Measurements from ENCODE around the gene CSK.
"Not testable (repeated sequence)": the region's sequence is repeated elsewhere in the genome, so short reads cannot be mapped to it uniquely, and the experiment has no call there.

Gene CSK

GRCh38 chr15:74783808-74784175, 1.9 kb downstream of the CSK start:
- no peak for DNase-seq (ENCODE audit: low read depth)
- TF ChIP-seq, protein P1, sequence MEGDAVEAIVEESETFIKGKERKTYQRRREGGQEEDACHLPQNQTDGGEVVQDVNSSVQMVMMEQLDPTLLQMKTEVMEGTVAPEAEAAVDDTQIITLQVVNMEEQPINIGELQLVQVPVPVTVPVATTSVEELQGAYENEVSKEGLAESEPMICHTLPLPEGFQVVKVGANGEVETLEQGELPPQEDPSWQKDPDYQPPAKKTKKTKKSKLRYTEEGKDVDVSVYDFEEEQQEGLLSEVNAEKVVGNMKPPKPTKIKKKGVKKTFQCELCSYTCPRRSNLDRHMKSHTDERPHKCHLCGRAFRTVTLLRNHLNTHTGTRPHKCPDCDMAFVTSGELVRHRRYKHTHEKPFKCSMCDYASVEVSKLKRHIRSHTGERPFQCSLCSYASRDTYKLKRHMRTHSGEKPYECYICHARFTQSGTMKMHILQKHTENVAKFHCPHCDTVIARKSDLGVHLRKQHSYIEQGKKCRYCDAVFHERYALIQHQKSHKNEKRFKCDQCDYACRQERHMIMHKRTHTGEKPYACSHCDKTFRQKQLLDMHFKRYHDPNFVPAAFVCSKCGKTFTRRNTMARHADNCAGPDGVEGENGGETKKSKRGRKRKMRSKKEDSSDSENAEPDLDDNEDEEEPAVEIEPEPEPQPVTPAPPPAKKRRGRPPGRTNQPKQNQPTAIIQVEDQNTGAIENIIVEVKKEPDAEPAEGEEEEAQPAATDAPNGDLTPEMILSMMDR (IDR thresholded peaks at IDR 0.05; ENCODE audit: control insufficient read depth, extremely low read depth, insufficient read depth): no peak
- peak overlapping the region; percentile 79 for H3K4me3 ChIP-seq (ENCODE audit: low read depth, low read length)

- TF ChIP-seq, protein P1 (IDR thresholded peaks at IDR 0.05; ENCODE audit: control insufficient read depth, extremely low read depth, insufficient read depth): no peak
- no peak overlapping the region for H3K4me3 ChIP-seq (ENCODE audit: low read depth, low read length)
- no peak for DNase-seq (ENCODE audit: low read depth)
Observed at GRCh38 chr15:74784426-74785193, 2.7 kb downstream of the CSK start.

- no peak overlapping the region for H3K4me3 ChIP-seq (ENCODE audit: low read depth, low read length)
- no peak for DNase-seq (ENCODE audit: low read depth)
- TF ChIP-seq, protein P1 (IDR thresholded peaks at IDR 0.05; ENCODE audit: control insufficient read depth, extremely low read depth, insufficient read depth): no peak
Observed at GRCh38 chr15:74785194-74786032, 3.5 kb downstream of the CSK start.

GRCh38 chr15:74786081-74786480, 4.2 kb downstream of the CSK start:
- not testable (repeated sequence) for H3K4me3 ChIP-seq (ENCODE audit: low read depth, low read length)

DNA sequence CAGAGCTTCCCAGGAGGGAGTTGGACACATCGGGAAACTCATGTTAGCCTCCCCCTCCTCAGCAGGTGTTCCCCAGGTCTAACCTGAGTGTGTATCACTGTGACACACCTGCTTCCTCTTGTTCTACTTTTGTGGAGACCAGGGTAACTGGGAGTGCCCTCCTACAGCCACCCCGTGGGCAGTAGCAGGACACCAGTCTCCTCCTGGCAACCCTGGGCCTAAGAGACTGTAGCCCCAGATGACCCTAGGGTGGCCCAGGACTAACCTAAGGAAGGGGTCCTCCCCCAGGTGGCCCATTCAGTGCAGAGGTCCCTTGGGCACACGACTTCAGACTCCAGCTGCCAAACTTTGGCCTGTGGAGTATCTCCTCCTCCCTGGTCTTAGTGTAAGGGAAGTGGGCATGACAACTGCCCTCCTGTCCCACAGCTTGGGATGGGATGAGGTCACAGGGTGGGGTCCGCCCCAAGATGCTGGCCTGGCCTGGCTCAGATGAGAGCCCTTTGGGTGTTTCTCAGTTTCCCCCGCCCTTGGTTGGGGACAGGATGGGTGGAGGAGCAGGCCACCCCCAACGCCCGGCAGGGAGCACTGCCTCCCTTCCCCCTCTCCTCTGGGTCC, 4.8 kb downstream of the CSK start:
- no peak for DNase-seq (ENCODE audit: low read depth)
- H3K4me3 ChIP-seq (ENCODE audit: low read depth, low read length): no peak overlapping the region
- TF ChIP-seq, protein P1 (IDR thresholded peaks at IDR 0.05; ENCODE audit: control insufficient read depth, extremely low read depth, insufficient read depth): no peak

More at GRCh38 chr15:74786081-74786480, 4.2 kb downstream of the CSK start:
- DNase-seq (ENCODE audit: low read depth): not testable (repeated sequence)

GRCh38 chr15:74787251-74788041, 5.6 kb downstream of the CSK start:
- no peak overlapping the region for H3K4me3 ChIP-seq (ENCODE audit: low read depth, low read length)
- TF ChIP-seq, protein P1 (IDR thresholded peaks at IDR 0.05; ENCODE audit: control insufficient read depth, extremely low read depth, insufficient read depth): peak; percentile 46
- no peak for DNase-seq (ENCODE audit: low read depth)
